ENCODE results near the gene RAB33A. TPM values are rescaled to one million over a fixed set of nuclear protein-coding genes. Genes with fewer than 3 reads are reported as not detected.

RAB33A gene
- total and polyA plus RNA-seq, 2 of the 4 experiments (the other 2 are of a cell fraction), result 1.6 to 1.8 TPM

DNA sequence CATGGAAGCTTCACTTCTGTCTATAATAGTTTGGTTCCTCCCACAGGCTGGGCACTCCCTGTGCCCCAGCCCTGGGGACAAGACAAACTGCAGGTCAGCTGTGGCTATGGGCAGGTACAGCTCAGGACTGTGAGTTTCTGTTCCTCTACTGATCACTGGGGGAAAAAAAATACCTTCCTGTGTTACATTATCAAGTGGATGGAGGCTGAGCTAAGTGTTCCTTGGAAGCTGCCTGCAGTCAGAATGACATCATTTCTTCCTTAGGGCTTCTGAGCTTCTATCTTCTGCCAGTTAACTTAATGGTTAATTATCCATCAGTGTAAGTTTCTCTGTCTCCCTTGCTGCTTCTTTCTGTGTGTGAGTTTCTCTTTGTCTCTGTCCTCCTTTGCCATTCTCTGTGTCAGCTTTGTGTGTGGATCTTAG, 4.6 kb downstream of the RAB33A start:
- no peak overlapping the region for H3K18ac ChIP-seq (ENCODE audit: low read depth, low read length)
- H4K91ac ChIP-seq (ENCODE audit: insufficient read depth, low read depth, low read length), result no peak overlapping the region
- intact Hi-C loops (cut with micrococcal nuclease), result no loop called here
- no peaks in the 10 kb centered on the region for H3K9me3 ChIP-seq (ENCODE audit: control insufficient read depth, insufficient read depth, low read length)
- H4K20me1 ChIP-seq (ENCODE audit: insufficient read depth, low read length), result no peaks in the 10 kb centered on the region; the same call in 1 of the 2 replicates
- no peaks in the 10 kb centered on the region for H3K79me1 ChIP-seq (ENCODE audit: low read depth in 1 of 2, low read length in 2 of 2)
- peaks cover 7% of the 10 kb centered on the region for H3K4me1 ChIP-seq (ENCODE audit: control insufficient read depth, insufficient read depth, low read length)
- H3K27ac ChIP-seq (ENCODE audit: insufficient read depth, low read length), result no peak overlapping the region
- H3K27me3 ChIP-seq (ENCODE audit: control insufficient read depth, insufficient read depth, low read length), result peaks cover 2% of the 10 kb centered on the region; the same call in 1 of the 2 replicates
- no peak overlapping the region for H2BK20ac ChIP-seq (ENCODE audit: low read depth, low read length)
- H3K9me1 ChIP-seq (ENCODE audit: insufficient read depth, low read length), result peaks cover 11% of the 10 kb centered on the region; the same call in 1 of the 2 replicates
- no peak overlapping the region for H2BK120ac ChIP-seq (ENCODE audit: low read depth, low read length)
- no peak overlapping the region for H3K56ac ChIP-seq (ENCODE audit: extremely low read depth, insufficient read depth, low read length)
- no TSS peak for BruUV-seq (replicated peaks)
- no peaks in the 10 kb centered on the region for H3K36me3 ChIP-seq (ENCODE audit: control insufficient read depth, insufficient read depth, low read length)
- no peak overlapping the region for H3K9ac ChIP-seq (ENCODE audit: low read depth, low read length)
- H4K5ac ChIP-seq (ENCODE audit: low read depth, low read length), result no peak overlapping the region
- CTCF ChIA-PET, result interaction anchor here (0.9 kb wide), 1 partner anchor 10 kb away, joined by 3 read pairs; no protein-coding TSS in a partner anchor
- H4K8ac ChIP-seq (ENCODE audit: low read depth in 2 of 2, low read length in 2 of 2), result no peak overlapping the region
- no peak overlapping the region for H2AFZ ChIP-seq (replicated peaks; ENCODE audit: low read length, poor library complexity)
- no peak overlapping the region for H3K4me3 ChIP-seq (ENCODE audit: insufficient read depth, low read depth, low read length)
- no peak overlapping the region for H2AK9ac ChIP-seq (replicated peaks; ENCODE audit: low read depth, low read length, poor library complexity)
- TF ChIP-seq MXI1 (IDR thresholded peaks at IDR 0.05; ENCODE audit: borderline replicate concordance, low read depth, low read length), result no peak
- TF ChIP-seq, protein P1, sequence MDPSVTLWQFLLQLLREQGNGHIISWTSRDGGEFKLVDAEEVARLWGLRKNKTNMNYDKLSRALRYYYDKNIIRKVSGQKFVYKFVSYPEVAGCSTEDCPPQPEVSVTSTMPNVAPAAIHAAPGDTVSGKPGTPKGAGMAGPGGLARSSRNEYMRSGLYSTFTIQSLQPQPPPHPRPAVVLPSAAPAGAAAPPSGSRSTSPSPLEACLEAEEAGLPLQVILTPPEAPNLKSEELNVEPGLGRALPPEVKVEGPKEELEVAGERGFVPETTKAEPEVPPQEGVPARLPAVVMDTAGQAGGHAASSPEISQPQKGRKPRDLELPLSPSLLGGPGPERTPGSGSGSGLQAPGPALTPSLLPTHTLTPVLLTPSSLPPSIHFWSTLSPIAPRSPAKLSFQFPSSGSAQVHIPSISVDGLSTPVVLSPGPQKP (IDR thresholded peaks at IDR 0.05; ENCODE audit: borderline replicate concordance, low read depth, low read length), result no peak
- no peak for TF ChIP-seq SMC3 (IDR thresholded peaks at IDR 0.05; ENCODE audit: low read depth, low read length)
- no peak for TF ChIP-seq NFE2L2 (IDR thresholded peaks at IDR 0.05; ENCODE audit: low read depth, low read length)
- no peak for TF ChIP-seq CHD1 (IDR thresholded peaks at IDR 0.05; ENCODE audit: low read depth, low read length)
- TF ChIP-seq RAD21 (IDR thresholded peaks at IDR 0.05; ENCODE audit: low read length), result no peak
- TF ChIP-seq RCOR1 (IDR thresholded peaks at IDR 0.05; ENCODE audit: insufficient replicate concordance, low read length), result no peak
- TF ChIP-seq FOS (IDR thresholded peaks at IDR 0.05; ENCODE audit: low read depth, low read length), result no peak
- TF ChIP-seq CEBPB (IDR thresholded peaks at IDR 0.05; ENCODE audit: low read depth, low read length), result no peak
- TF ChIP-seq MAFK (IDR thresholded peaks at IDR 0.05; ENCODE audit: low read depth, low read length), result no peak
- TF ChIP-seq RFX5 (IDR thresholded peaks at IDR 0.05; ENCODE audit: low read depth, low read length), result no peak
- TF ChIP-seq, protein P2, sequence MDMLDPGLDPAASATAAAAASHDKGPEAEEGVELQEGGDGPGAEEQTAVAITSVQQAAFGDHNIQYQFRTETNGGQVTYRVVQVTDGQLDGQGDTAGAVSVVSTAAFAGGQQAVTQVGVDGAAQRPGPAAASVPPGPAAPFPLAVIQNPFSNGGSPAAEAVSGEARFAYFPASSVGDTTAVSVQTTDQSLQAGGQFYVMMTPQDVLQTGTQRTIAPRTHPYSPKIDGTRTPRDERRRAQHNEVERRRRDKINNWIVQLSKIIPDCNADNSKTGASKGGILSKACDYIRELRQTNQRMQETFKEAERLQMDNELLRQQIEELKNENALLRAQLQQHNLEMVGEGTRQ (IDR thresholded peaks at IDR 0.05; ENCODE audit: low read depth, low read length), result no peak
- in situ Hi-C loops (cut with MboI; ENCODE audit: low sequenced_read_pairs), result loop anchor here (25.0 kb wide), 1 partner anchor 564 kb away; no protein-coding TSS in a partner anchor
- no peak overlapping the region for H3K14ac ChIP-seq (replicated peaks; ENCODE audit: low read depth, low read length)
- H3K4me2 ChIP-seq (ENCODE audit: low read depth, low read length), result no peak overlapping the region
- dilution Hi-C loops (cut with HindIII; ENCODE audit: low sequenced_read_pairs, unreplicated experiment), result no loop called here
- no peak overlapping the region for H2AK5ac ChIP-seq (ENCODE audit: low read depth, low read length)
- H3K23ac ChIP-seq (ENCODE audit: low read depth, low read length), result no peak overlapping the region
- ATAC-seq (ENCODE audit: low read depth) (no peak), DNase-seq (peak; percentile 25)
- H3K4ac ChIP-seq (ENCODE audit: low read depth, low read length), result no peak overlapping the region
- no peak overlapping the region for H2BK5ac ChIP-seq (ENCODE audit: low read depth, low read length, poor library complexity, severe bottlenecking)
- no peak overlapping the region for H2BK15ac ChIP-seq (ENCODE audit: low read depth, low read length)
- POLR2A ChIA-PET (ENCODE audit: unreplicated experiment), result no interaction called here

Data from IMR-90 (cell line).